DMS 273 treated with DMSO at 0.1 percent for 48 hours (cell line): ENCODE measurements around the gene RNASET2.
"Not testable (repeated sequence)": the region's sequence is repeated elsewhere in the genome, so short reads cannot be mapped to it uniquely, and the experiment has no call there.

Experiments
- DNase-seq: peaks from one replicate; lab custom pipeline; 2025; lab: John Stamatoyannopoulos, UW

Gene RNASET2

DNA sequence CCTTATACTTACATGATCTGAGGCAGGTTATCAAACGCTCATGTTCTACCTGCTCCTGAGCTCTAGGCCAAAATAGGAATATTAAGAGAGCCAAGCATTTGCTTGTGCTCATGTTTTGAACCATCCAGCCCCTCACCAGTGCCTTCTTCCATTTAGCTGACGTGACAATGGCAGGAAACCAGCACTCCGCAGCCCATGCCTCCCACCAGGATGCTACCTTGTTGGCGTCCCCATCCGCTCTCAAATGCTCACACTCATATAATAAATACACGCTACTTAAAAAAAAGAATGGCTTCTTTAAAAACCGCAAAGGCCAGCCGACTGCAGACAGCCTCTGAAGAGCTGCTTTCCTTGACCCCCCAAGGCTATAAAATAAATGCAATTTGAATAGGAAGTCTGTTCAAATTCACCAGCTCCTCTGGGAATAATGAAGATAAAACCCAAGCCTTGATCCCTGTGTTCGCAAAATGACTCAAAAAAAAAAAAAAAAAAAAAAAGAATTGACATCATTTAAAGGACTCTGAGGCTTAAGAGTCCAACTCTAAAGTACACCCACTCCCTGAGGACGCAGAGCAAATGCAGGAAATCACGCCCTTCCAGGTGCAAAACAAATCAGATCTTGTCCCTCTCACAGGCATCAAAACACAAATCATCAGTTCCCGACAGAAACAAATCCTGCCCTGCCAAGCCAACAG, 29.0 kb downstream of the RNASET2 start:
- DNase-seq, result no peak

DNA sequence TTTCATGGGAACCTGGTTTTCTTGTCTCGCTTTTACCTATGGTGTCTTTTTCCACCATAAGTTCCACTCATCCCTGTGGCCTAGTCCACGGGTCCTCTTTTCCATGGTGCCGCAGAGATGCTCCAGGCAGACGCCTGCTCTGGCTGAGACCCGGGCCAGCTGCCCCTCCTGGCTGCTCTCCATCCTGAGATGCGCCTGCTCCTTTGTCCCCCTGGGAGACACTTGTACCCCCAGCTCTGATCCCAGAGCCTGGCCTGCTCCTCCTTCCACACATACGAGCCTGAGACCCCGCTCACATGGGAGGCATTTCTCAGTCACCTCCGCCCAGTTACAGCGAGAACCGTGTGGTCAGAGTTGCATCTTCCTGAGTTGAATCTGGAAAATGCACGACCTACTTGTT, 29.6 kb downstream of the RNASET2 start:
- DNase-seq, result no peak

DNA sequence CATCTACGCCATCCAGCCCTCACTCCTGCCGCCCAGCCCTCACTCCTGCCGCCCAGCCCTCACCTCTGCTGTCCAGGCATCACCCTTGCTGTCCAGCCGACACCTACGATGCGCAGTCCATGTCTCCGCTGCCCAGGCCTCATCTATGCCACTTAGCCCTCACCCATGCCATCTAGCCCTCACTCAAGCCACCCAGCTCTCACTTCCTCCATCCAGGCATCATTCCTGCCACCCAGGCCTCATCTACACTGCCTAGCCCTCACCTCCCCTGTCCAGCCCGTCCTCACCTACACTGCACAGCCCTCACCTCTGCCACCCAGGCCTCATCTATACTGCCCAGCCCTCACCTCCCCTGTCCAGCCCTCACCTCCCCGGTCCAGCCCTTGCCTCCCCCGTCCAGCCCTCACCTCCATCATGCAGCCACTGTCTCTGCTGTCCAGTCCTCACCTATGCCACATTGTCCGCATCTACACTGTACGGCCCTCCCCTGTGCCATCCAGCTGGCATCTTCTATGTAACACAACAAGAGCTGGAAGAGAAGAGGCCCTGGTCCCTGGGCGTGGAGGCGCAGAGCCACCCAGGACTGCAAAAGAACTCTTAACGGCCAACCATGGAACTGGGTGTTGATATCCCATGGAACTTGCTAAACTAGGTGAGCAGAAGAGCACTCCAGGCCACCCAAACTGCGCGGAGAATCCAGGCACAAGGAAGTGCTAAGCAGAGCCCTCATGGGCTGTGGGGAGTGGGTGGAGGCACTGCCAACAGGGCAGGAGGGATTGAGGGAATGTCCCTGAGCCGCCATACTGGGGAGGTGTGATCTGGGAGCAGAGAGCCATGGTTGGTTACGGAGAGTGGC, 31.0 kb downstream of the RNASET2 start:
- no peak for DNase-seq

DNA sequence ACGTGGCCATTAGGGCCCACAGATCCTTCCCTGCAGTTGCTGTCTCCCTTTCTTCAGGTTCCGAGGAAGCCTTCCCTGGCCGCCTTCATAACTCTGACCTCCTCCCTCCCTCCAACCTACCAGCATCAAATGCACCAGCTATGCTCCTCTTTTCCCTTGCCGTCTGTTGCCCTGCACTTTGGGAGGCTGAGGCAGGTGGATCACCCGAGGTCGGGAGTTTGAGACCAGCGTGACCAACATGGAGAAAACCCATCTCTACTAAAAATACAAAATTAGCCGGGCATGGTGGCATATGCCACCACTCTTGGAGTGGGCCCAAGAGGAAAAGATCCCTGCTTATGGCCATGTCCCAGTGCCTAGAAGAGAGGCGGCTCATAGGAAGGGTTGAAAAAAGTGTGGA, 31.8 kb downstream of the RNASET2 start:
- DNase-seq, result no peak

DNA sequence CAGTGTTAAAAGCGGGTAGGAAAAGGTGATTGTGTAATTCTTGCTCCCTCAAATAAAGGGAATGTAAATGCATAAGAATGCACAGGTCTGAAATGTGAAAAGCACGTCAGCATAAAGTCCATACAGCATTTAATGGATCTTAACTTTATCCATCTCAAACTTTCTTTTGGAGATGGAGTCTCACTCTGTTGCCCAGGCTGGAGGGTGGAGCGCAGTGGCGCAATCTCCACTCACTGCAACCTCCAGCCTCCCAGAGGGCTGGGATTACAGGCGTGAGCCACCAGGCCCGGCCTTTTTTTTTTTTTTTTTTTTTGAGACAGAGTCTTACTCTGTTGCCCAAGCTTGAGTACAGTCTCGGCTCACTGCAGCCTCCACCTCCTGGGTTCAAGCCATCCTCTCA, 33.4 kb downstream of the RNASET2 start:
- DNase-seq, result no peak

DNA sequence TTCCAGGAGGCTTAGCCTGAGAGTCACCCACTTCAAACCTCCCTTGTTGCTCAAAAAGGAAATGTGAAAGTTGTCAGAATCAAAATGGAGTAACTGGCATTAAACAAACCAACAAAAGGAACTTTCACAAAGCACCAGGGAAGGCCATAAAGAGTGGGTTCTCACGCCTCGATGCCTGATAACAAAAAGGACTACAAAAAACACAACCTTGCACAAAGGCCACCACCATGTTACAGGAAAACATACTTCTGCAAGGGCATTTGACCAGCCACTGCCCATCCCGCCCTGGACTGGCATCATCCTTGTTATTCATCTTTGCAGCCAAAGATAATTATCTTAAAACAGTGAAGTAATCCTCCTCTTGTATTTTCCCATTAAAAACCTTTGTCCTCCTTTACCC, 34.8 kb downstream of the RNASET2 start:
- DNase-seq, result no peak

DNA sequence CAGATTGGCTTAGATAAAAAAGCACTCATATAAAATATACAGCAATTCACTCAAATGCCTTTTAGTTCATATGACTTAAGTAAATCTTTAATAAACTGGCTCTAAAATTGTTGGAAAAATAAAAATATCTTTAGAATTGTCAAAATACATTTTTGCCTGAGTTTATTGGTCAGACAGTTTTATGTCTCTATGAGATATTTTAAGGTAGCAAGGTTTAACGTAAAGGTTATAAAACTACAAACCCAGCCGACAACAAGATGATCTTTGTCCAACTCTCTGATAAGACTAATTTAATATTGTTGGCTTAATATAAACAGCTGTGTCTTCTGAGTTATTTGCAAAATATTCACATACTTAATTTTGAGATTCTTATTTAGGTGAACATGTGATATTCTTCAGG, 39.5 kb downstream of the RNASET2 start:
- no peak for DNase-seq

DNA sequence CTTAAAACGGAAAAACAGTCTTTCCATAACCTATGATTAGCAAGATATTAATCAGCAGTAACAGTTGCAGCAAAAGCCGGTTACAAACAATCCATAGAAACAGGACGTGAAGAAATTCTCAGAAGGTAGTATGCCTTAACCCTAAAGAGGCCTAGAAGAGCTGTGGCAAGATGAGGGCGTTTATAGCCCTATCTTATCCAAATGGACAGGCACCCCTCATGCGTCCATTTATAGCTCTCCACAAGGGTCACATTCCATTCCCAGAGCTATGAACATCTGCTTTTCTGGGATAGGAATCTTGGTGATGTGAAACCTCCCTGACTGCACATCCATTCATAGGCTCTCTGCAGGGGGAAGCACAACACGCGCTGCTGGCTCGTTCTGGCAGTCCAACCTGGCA, 40.9 kb downstream of the RNASET2 start:
- not testable (repeated sequence) for DNase-seq

DNA sequence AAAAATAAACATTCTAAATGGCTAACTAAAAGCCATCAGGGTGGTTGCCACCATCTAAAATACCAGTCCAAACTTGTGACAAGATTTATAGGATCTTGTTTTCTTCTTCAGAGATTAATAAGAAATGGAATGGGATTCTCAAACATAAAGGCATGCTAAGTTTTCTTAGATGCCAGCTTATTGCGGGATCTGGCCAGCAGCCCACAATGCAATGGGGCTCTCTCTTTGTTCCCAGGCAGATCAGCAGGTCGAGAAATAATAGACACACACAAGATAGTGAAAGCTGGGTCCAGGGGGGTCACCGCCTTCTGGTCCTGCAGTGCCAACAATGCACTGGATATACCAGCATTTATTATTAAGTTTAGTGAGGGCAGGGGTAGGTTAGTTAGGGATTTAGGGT, 41.4 kb downstream of the RNASET2 start:
- DNase-seq, result not testable (repeated sequence)

DNA sequence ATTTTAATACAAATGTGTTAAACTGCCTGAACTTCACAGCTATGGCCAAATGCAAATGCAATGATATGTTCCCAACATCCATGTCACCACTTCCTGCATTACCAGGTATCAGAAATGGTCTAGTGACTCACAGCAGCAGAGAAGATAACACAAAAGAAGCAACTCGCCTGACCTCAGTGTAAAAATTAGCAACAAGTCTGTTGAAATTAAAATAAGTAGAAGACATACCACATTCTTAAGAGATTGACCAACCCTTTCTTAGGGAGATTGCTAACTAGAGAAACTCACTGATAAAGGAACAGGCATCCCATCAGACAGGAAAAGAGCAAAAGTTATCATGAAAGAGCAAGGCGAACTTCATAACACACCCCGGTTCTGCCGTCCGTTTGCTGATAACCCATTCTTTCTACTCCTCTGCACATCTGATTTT, 45.1 kb downstream of the RNASET2 start:
- DNase-seq, result no peak

DNA sequence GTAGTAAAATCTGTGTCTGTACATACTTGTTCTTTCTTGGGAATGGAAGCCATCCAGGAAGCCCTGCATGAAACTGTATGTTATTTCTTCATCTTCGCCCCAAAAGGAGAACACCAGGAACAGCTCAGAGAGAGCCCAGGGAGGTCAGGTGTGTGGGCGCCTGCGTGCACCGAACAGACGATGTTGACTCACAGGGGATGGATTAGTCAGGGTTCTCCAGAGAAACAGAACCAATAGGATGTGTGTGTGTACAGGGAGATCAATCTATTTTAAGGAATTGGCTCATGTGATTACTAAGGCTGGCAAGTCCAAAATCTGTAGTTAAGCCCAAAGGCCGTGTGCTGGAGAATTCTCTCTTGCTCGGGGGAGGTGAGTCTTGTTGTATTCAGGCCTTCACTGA, 45.7 kb downstream of the RNASET2 start:
- DNase-seq, result no peak

DNA sequence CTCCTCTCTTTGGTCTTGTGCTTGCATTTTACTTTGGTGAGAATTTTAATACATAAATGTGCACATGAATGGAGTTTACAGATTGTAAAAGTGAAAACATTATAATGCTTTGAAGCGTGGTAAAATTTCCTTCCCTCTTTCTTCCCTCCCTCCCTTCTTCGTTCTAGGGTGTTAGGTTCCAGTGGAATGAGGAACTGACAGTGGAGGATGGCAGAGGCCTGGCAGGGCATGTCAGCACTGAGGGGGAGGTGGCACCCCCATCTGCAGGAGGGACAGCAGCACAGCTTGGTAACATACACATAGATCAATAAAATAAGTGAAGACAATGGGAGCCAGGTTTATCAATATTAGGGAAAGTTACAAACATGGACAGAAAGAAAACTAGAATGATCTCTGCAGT, 47.5 kb downstream of the RNASET2 start:
- DNase-seq, result no peak

DNA sequence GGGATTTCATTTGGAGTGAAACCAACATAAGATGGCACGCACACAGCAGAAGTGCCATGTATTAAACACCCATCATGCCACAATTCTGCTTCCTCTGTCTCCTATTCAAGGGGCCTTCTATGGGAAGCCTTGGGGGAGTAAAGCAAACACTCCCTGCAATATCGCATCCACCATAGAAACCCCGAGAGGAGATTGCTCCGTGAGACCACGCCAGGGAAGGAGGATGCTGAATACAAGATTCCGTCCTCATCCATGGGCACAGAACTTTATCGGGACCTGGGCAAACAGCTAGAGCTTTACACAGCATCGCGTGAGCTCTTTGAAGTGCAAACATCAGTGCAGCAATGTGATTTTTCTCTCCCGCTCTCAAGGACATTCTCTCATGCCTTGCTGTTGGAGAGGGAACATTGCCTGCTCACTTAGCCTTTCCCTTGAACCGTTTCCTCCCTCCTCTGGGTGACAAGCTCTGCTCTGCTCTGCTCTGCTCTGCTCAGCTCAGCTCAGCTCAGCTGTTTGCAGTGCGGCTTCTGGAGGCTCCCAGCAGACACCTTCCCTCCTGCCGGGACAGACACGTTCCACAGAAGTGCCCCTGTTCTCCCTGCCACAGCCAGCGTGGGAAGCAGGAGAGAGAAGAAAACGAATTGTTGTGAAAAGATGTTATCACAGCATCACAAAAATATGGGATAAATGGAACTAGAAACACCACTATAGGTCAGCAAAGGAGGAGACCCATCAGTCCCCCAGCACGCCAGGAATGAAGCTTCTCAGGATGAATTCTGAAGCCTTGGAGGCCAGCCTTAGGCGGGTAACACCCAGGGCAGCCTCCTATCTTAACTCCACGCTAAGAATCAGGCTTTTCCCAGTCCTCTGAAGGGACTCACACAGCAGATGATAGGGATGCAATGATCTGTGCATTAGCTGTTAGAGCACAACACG, 48.2 kb downstream of the RNASET2 start:
- DNase-seq, result no peak

DNA sequence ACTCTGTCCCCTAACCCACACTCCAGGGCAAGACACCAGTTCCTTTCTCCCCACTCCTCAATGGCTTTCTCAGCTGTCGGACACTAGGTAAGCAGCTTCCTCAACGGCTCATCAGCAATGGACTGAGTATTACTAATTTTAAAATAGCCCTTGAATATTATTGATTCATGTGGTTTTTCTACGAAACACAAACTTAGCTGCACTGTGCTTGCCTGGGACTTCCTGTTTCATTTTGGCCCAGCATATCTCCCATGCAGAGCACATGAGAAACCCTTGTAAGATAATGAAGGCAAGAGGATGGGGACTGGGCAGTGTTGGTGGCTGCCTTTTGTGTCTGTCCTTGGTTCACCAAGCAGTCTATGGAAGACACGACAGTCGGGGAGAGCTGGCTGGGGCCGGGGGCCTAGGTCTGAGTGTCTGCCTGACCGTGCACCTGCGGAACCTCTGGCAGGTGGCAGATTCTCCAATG, 48.9 kb downstream of the RNASET2 start:
- DNase-seq, result no peak

DNA sequence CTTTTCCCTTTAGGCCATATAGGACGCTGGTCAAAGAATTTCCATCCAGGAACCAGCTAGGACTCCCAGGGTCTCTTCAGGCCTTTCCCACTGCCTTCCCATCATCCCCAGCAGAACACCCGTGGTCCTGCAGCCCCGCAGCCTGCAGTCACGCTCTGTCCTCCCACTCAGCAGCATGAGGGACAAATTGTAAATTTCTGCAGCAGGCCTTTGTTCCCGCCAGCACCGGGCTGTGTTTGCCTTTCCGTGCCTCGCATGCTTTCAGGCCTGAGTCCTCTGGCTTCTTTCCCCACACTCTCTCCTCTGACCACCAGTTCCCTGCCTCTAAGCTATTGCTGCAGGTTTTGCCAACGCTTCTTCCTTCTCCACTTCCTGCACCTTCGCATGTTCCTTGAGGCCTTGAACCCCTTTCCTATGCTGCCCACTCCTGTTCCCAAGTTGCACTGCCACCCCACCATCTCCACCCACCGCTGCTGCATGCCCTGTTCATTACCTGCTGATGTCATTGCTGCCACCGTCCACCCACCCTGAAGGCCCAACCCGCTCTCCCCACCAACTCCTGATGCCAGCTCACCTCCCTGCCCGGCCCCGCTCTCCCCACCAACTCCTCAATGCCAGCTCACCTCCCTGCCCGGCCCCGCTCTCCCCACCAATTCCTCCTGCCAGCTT, 49.8 kb downstream of the RNASET2 start:
- no peak for DNase-seq

DNA sequence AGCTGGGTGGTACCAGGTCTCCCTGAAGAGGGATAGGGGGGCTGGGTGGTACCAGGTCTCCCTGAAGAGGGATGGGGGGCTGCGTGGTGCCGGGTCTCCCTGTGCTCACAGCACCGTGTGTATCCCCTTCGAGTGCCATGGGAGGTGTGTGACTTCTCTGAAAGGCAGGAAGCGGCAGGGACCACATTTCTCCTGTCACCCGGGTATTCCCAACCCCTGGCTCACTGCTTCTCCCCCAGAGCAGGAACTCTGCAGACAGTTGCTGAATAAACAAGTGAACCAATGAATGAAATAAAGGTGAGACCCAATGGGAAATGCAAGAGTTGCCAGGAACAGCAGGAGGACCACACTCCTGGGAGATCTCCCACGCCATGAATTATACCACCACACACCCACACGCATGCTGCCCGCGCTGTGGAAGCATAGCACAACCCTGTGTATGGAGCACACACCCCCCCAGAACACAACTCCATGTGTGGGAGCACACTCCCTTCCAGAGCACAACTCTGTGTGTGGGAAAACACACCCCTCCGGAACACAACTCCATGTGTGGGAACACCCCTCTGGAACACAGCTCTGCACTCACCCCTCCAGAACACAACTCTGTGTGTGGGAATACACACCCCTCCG, 50.7 kb downstream of the RNASET2 start:
- no peak for DNase-seq

DNA sequence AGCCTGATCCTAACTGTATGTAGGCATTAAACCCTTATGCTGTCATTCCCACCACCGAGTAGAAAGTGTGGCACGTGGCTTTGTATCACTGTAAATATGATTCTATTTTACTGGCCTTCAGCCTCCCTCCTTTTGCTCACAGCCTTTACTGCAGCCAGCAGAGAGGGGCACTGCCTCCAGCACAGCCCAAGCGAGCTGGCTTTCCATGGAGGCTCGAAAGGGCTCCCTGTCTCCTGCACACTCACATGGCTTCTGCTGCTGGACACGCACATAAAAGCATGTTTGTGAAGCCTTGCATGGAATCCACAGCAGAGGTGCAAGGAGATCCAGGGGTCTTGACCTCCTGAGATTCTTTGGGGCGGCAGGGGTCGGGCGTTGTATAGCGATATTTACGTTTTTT, 51.3 kb downstream of the RNASET2 start:
- no peak for DNase-seq

DNA sequence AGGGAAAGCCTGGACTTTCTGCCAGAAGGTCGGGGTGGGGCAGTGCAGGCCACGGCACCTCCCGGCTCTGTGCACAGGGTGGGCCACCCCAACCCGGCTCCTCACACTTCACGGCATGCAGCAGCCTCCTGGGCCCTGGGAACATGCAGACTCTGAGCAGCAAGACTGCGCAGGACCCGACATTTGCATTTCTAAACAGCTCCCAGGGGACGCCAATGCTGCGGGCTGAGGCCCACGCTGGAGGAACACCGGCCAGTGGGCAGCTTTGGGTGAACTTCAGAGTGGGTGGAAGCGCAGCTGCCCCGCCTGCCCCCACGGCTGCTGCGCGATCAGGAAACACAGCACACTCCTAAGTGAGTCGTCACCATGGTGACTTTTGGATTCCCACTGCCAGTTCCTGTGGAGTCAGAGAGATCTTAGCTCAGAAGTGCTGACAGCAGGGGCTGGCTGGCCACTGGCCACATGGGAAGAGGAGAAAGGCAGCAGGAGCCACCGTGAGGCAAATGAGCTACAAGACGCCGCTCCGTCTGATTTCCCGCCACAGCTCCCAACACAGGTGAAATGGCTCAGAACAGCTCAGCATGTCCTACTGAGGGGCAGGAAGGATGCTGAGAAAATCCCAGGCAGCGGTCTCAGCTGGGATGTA, 52.1 kb downstream of the RNASET2 start:
- DNase-seq, result peak; percentile 9

DNA sequence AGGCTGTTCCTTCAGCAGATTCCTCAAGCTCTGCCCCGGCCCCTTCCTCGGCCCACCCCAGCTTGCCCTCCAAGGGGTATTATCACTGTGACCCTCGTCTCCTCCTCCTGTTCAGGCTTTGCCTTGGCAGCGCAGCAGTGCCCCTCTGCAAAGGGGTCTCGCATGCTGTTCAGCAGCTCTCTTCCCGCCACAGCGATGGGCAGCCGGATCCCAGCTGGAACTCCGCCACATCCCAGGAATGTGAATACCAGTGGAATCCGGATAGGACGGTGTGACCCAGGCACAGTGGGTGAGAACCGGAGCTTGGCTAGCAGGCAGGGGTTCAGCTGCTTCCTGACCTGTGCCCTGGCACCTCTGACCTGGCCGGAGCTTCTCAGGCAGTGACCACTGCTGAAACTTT, 52.9 kb downstream of the RNASET2 start:
- DNase-seq, result no peak

DNA sequence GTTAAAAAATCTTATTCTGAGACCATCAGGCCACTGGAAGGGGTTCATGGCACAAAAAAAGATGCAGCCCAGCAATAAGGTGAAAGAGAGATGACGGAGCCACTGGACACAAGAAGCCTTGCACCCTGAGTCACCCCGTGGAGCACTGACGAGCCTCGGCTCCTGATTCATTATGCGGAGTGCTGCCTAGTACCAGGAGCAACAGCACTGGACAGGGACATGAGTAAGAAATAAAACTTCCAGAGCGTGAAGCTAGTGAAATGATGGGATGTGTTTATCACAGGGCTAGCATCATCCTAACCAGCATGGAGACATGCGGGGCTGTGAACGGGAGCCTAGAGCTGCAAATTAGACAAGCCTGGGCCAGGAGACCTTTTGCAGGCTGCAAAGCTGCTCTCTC, 53.3 kb downstream of the RNASET2 start:
- DNase-seq, result no peak
